HepG2 (cell line): ENCODE results near the gene UBR1. TPM values are rescaled to one million over a fixed set of nuclear protein-coding genes. Genes with fewer than 3 reads are reported as not detected.

Experiments
- FOXK2 ChIP-seq: fragments of 450-650 bp; IDR thresholded peaks from 2 replicates; pipeline ENCODE4 v1.6.1; 2016
- GLMP ChIP-seq: sonication (generic); formaldehyde crosslinking; IDR thresholded peaks from 2 replicates; pipeline ENCODE4 v1.9.0; 2021; ENCODE audit warnings: missing genetic modification reagents, mild to moderate bottlenecking, borderline replicate concordance
- HNF4G ChIP-seq, 2 experiments: sonication (generic) in 1 of 2; formaldehyde crosslinking in 1 of 2; IDR thresholded peaks; 2 replicates each; pipeline versions ENCODE4 v1.4.0 to v1.6.1; 2011 to 2020; ENCODE audit warnings: borderline replicate concordance in 2 of 2, low read depth in 2 of 2, mild to moderate bottlenecking in 2 of 2, low read length in 1 of 2, missing genetic modification reagents in 1 of 2, moderate library complexity in 1 of 2
- NR2F6 ChIP-seq, 2 experiments: IDR thresholded peaks; 2 replicates each; pipeline ENCODE4 v1.6.1; 2016; ENCODE audit warnings: antibody characterized with exemption in 1 of 2, mild to moderate bottlenecking in 1 of 2
- RNF219 ChIP-seq: sonication (generic); formaldehyde crosslinking; IDR thresholded peaks from 2 replicates; pipeline ENCODE4 v1.5.0; 2020; ENCODE audit warnings: mild to moderate bottlenecking, missing genetic modification reagents
- SIX1 ChIP-seq: sonication (generic); formaldehyde crosslinking; IDR thresholded peaks from 2 replicates; pipeline ENCODE4 v1.4.0; 2020; ENCODE audit warnings: missing genetic modification reagents, borderline replicate concordance
- ZFP91 ChIP-seq: sonication (generic); formaldehyde crosslinking; IDR thresholded peaks from 2 replicates; pipeline ENCODE4 v1.9.0; 2022; ENCODE audit warnings: missing genetic modification reagents, mild to moderate bottlenecking, borderline replicate concordance
- ZNF788 ChIP-seq: sonication (generic); formaldehyde crosslinking; IDR thresholded peaks from 2 replicates; pipeline ENCODE4 v1.5.0; 2020; ENCODE audit warnings: mild to moderate bottlenecking, missing genetic modification reagents, borderline replicate concordance
- ZNF800 ChIP-seq: sonication (generic); formaldehyde crosslinking; IDR thresholded peaks from 2 replicates; pipeline ENCODE4 v1.4.0; 2020; ENCODE audit warnings: missing genetic modification reagents
- polyA plus RNA-seq, 8 experiments: library from polyadenylated mRNA; depleted of rRNA in 3 of 8; stranded (reverse) in 7 of 8; unstranded in 1 of 8; fragments of >200 nt; fragmentation: Illumina TruSeq in 4 of 8; extraction: Trizol in 4 of 8; gene quantifications; 2 replicates each; pipeline versions ENCODE4 v1.2.1 to v1.2.3, GENCODE V29; 2011 to 2016; ENCODE audit warnings: low read depth in 4 of 8, missing spikeins in 1 of 8, mixed read lengths in 1 of 8; ENCODE audit not compliant: insufficient read depth in 1 of 8
- total RNA-seq, 5 experiments: library from RNA; depleted of rRNA; stranded (reverse); fragments of >200 nt; fragmentation: Illumina TruSeq; extraction: Trizol; gene quantifications; 2 replicates each; pipeline ENCODE4 v1.2.3, GENCODE V29; 2016; ENCODE audit warnings: low read depth in 1 of 5
- TF ChIP-seq, protein P1 (sequence below): sonication (generic); formaldehyde crosslinking; IDR thresholded peaks from 2 replicates; pipeline ENCODE4 v1.8.1; 2023; ENCODE audit warnings: mild to moderate bottlenecking, inconsistent platforms, moderate library complexity, missing genetic modification reagents, borderline replicate concordance

Gene UBR1
- total and polyA plus RNA-seq, 2 of the 13 experiments (the other 11 are each of a cell fraction or from before 2014, with no cell fraction given), result 6.4 to 18.0 TPM

DNA sequence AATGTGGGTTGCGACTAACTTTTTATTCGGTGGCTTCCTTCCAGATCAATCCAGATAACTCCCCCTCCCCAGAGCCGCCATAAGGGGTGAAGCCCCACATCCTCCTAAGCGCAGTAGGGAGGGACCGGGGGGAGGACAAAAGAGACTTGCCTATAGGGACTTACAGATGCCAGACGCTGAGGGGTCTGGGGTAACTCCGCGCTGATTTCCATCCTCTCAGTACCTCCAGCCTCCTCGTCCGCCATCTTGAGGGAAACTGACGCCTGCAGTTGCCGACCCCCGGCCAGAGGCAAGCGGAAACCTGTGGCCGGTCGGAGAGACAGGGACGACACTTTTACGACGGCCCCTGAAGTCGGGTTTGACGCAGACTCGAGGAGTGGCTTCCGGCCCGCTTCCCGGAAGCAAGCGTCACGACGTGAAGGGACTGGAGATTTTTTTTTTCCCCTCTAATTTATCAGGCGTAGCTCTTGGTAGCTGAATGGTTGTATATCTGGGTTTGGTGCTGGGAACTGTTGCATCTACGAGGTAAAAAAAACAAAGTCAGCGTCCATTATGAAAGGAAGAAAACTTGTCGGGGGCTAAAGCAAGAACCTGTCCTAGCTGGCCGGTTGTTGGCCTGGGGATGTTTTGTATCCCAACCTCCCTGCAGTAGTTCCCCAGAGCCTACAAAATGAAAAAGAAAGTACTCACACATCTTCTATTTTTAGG lies at the start of gene UBR1 (continued):
- TF ChIP-seq ZFP91 (CRISPR knock-in tag) (peak; percentile 68; the same call in 1 of the 2 replicates), HNF4G (IDR thresholded peaks at IDR 0.05; ENCODE audit: borderline replicate concordance, low read depth, low read length) (no peak), HNF4G (CRISPR knock-in tag; IDR thresholded peaks at IDR 0.05; ENCODE audit: borderline replicate concordance, low read depth) (no peak), SIX1 (CRISPR knock-in tag) (no peak), FOXK2 (no peak), GLMP (CRISPR knock-in tag) (no peak), ZNF800 (CRISPR knock-in tag) (no peak), NR2F6 (IDR thresholded peaks at IDR 0.05) (no peak; the same call in 1 of the 2 replicates), NR2F6 (CRISPR knock-in tag; IDR thresholded peaks at IDR 0.05) (peak; percentile 43), RNF219 (CRISPR knock-in tag) (no peak), ZNF788 (CRISPR knock-in tag) (peak; percentile 61; the same call in 1 of the 2 replicates)
- TF ChIP-seq, protein P1, sequence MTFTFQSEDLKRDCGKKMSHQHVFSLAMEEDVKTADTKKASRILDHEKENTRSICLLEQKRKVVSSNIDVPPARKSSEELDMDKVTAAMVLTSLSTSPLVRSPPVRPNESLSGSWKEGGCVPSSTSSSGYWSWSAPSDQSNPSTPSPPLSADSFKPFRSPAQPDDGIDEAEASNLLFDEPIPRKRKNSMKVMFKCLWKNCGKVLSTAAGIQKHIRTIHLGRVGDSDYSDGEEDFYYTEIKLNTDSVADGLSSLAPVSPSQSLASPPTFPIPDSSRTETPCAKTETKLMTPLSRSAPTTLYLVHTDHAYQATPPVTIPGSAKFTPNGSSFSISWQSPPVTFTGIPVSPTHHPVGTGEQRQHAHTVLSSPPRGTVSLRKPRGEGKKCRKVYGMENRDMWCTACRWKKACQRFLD (CRISPR knock-in tag), result peak; percentile 62; the same call in 1 of the 2 replicates
